Stimulated activated CD4-positive, alpha-beta T cell treated with anti-CD3 and anti-CD28 coated beads, Interleukin-15, amount 100 ng/mL, for 24 hours (primary cell): ENCODE results near the gene CFL1.
A peak's percentile ranks its signal among the peaks of the same experiment; 100 is the strongest.
"Not testable (repeated sequence)": the region's sequence is repeated elsewhere in the genome, so short reads cannot be mapped to it uniquely, and the experiment has no call there.

ENCODE experiments used
- DNase-seq: peaks from one replicate; pipeline ENCODE4 v3.0.0-alpha.2; 2020

The CFL1 gene

DNA sequence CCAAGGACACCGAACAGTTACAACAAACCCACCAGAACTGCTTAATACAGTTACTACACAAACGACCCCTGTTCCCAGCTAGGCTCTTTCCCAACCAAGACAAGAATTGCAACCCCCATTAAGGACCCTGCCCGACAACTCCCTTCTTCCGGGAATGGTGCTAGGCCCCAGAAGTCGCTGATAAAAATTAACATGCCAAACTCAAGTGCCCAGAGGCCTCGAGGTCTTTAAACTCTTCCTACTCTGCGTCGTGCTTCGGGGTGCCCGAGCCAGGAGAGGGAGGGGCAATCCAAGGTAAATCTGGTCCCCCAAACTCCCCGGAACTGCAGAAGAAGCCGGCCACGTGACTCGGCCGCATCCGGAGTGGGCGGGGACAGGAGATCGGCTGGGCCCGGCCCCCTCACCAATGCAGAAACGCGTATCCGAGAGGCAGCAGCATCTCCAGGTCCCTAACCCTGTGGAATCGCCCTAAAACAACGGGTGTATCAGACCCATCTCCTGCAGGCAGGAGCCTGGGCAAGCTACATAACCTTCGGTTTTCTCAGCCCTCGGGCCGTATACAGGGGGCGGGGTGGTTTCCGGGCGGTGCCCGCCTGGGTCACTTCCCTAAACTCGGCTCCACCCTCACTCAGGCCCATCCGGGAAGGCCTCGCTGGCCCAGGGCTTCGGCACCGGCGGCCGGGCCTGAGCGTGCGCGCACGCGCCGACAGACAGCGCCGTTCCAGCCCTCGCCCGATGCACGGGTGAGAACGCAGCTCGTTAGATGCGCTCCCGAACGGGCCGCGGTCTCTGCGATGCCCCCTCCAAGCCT lies 1.1 kb downstream of the CFL1 start:
- DNase-seq = peak; percentile 90

DNA sequence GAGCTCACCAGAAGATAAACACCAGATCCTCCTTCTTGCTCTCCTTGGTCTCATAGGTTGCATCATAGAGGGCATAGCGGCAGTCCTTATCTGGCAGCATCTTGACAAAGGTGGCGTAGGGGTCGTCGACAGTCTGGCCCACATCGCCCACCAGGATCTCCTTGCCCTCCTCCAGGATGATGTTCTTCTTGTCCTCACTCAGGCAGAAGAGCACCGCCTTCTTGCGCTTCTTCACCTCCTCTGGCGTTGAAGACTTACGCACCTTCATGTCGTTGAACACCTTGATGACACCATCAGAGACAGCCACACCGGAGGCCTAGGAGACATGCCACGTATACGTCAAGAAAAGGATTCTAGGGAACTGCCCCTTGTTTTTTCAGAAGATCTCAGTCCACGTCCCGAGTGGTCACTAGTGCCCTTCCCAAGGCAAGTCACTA lies 2.0 kb downstream of the CFL1 start:
- no peak for DNase-seq

DNA sequence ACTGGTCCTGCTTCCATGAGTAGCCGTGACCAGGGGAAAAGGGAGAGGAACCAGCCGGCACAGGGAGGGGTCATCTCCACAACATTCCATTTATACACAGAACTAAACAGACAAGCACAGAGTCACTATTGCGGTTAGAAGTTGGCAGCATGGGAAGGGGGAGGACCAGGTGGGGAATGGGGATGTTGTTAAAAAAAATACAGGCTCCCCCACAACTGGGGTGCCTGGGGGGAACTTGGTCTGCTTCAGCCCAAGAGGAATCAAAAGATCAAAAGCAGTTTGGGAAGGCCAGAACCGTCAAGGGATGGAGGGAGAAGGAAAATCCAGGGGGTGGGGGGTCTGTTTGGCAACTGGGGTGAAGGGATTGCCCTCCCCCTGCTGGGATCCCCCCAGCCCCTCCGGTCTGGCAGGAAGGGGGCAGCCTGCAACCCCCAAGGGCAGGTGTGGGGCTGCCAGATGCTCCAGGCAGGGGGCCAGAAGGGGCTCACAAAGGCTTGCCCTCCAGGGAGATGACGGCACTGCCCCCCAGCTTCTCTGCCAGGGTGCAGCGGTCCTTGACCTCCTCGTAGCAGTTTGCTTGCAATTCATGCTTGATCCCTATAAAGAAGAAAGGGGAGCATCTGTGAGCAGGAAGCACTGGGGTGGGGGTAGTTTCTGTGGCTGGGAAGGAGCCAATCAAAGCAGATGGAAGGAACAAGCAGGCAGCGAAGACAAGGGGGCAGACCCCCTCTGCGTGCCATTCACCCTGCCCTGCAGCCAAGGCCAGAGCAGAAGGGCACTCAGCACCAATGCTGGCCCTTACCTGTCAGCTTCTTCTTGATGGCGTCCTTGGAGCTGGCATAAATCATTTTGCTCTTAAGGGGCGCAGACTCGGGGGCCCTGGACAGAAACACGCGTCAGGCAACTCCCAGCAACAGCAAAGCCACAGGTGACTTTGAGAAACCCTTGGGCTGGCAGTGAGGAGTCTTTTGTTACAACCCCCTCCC lies 2.8 kb downstream of the CFL1 start:
- no peak for DNase-seq

- no peak for DNase-seq
These were observed 3.8 kb downstream of the CFL1 start for GRCh38 chr11:65854161-65854592.

DNA sequence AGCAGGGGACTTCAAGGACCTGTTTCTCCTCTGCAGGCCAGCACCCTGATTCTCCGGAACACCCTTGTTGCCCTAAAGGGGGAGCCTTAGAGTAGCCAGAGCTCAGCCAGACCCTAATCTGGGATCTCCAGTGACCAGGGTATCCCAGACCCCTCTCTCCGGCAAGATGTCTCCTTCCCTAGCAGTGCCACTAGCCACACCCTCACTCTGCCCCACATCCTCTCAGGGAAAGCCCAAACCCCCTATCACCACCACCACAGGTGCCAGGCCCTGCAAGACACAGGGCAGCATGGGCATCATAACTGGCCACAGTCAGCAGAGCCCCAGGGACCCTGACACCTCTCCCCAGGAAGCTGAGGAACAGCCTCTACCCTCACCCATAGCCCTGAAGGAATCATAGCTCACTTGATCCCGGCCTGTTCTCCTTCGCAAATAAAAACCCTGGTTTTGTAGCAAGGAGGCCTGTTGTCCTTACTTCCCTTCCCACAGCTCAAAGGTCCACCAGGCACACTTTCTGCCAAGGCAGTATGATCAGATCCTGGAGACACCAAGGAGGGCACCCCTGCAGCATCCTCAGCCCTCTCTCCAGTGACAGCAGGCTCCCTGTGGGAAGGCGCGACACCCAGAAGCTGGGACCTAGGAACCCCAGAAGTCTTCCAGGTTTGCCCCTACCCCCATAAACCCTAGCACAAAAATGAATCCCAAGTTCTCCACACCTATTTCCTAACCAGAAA lies 4.6 kb downstream of the CFL1 start:
- no peak for DNase-seq

DNA sequence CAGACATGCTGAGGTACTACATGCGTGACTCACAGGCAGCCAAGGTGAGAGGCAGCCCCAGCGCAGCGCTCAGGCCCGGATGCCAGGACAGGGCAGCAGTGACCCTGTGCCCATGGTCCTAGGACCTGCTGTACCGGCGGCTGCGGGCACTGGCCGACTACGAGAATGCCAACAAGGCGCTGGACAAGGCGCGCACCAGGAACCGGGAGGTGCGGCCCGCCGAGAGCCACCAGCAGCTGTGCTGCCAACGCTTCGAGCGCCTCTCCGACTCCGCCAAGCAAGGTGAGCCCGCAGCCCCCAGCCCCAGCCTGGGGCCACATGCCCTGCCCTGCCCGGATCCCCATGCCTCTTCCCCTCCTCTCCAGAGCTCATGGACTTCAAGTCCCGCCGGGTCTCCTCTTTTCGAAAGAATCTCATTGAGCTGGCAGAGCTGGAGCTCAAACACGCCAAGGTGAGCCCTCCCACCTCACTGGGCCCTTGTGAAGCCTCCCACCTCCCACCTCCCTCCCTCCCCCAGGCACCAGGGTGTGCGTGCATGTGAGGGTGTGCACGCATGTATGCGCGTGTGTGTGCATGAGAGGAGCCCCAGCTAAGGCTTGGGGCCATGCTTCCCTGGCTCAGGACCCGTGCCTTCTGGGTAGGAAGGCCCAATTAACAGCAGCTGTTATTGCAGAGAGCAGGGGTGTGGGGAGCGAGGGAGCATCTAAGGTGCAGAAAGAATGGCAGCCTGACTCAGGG lies 5.3 kb downstream of the CFL1 start:
- DNase-seq = no peak

- DNase-seq = no peak
These were observed 6.0 kb downstream of the CFL1 start for GRCh38 chr11:65851811-65852507.

GRCh38 chr11:65851083-65851579 lies 6.8 kb downstream of the CFL1 start:
- DNase-seq = peak; percentile 55

DNA sequence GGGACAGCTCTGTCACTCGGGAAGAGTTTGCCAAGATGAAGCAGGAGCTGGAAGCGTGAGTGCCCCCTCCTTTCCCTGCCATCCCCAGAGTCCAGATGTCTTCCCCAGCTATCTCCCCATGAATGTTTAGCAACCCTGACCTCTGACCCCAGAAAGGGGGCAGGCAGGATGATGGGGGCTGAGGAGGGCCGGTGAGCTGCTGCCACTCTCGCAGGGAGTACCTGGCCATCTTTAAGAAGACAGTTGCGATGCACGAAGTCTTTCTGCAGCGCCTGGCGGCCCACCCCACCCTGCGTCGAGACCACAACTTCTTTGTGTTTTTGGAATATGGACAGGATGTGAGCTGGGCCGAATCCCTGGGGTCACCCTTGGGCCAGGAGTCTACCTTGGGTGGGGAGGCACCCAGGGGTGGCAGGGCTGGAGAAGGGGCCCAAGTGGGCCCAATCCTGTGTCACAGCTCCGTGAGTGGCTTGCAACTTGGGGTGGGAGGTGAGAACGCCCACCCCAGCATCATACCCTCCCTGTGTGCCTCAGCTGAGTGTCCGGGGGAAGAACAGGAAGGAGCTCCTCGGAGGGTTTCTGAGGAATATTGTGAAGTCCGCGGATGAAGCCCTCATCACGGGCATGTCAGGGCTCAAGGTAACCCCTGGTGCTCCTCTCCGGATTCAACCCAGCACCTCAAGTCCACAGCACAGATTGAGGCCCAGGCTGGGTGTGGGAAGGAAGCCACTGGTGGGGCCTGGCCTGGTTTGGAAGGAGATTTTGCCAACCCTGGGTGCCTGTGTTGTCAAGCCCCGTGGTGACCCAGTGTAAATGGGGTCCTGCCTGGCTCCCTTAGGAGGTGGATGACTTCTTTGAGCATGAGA lies 7.5 kb downstream of the CFL1 start:
- no peak for DNase-seq

GRCh38 chr11:65849771-65850216 lies 8.2 kb downstream of the CFL1 start:
- DNase-seq = no peak

GRCh38 chr11:65849366-65849765 lies 8.6 kb downstream of the CFL1 start:
- DNase-seq = no peak

DNA sequence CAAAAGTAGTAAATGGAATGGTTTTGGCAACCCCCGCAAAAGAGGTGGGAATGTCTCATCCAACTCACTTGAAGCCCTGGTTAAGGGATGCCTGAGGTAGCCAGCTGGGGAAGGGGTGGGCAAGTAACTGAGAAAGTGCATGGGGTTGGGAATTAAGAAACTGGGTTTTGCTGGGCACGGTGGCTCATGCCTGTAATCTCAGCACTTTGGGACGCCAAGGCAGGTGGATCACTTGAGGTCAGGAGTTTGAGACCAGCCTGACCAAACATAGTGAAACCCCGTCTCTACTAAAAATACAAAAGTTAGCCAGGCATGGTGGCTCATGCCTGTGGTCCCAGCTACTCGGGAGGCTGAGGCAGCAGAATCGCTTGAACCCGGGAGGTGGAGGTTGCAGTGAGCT lies 9.3 kb downstream of the CFL1 start:
- DNase-seq = not testable (repeated sequence)

DNA sequence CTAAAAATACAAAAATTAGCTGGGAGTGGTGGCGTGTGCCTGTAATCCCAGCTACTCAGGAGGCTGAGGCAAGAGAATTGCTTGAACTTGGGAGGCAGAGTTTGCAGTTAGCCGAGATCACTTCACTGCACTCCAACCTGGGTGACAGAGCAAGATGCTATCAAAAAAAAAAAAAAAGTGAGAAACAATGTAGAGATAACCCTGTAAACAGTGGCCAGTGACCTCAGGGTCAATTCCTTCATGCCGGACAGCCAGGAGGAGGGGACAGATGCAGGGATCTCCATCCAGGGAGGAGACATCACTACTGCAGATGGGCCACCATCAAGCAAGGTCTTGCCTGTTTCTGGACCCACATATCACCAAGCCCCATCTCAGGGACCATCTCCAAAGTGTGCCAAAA lies 10.2 kb downstream of the CFL1 start:
- no peak for DNase-seq

- DNase-seq = no peak
These were observed 13.6 kb downstream of the CFL1 start for GRCh38 chr11:65844231-65844872.

DNA sequence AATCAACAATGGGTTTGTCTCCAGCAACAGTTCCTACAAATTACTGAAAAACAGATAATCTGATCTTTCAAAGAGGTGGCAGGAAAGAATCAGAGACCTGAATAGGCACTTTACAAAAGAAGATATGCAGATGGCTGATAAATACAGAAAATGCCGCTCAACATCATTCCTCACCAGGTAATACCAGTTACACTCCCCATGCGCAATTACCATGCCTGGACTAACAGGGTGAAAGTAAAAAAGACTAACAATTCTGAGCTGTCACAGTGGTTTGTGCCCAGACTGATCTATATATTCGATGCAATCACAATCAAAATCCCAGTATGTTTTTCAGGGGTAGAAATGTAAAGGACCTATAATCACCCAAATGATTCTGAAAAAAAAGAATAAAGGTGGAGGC lies 14.2 kb downstream of the CFL1 start:
- no peak for DNase-seq

DNA sequence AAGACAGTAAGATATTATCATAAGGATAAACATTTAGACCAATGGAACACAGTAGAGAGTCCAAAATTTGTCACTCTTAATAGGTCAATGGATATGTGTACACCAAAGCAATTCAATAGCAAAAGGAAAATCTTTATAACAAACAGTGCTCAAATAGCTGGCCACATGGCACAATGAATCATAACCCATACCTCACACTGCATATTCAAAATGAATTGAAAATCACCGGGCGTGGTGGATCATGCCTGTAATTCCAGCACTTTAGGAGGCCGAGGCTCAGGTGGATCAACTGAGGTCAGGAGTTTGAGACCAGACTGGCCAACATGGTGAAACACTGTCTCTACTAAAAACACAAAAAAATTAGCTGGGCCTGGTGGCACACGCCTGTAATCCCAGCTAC lies 15.8 kb downstream of the CFL1 start:
- DNase-seq = no peak

DNA sequence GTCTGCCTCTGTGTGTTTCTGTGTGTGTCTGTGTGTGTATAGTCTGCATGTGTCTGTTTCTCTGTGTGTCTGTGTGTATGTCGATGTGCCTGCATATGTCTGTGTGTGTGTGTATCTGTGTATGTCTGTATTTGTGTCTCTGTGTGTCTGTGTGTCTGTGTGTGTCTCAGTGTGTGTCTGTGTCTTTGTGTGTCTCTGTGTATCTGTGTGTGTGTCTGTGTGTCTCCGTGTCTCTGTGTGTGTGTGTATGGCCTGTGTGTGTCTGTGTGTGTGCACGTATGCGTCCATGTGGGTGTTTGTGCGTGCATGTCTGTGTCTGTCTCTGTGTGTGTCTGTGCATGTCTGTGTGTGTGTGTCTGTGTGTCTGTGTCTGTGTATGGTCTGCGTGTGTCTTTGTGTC lies 23.8 kb downstream of the CFL1 start:
- peak; percentile 13 for DNase-seq

DNA sequence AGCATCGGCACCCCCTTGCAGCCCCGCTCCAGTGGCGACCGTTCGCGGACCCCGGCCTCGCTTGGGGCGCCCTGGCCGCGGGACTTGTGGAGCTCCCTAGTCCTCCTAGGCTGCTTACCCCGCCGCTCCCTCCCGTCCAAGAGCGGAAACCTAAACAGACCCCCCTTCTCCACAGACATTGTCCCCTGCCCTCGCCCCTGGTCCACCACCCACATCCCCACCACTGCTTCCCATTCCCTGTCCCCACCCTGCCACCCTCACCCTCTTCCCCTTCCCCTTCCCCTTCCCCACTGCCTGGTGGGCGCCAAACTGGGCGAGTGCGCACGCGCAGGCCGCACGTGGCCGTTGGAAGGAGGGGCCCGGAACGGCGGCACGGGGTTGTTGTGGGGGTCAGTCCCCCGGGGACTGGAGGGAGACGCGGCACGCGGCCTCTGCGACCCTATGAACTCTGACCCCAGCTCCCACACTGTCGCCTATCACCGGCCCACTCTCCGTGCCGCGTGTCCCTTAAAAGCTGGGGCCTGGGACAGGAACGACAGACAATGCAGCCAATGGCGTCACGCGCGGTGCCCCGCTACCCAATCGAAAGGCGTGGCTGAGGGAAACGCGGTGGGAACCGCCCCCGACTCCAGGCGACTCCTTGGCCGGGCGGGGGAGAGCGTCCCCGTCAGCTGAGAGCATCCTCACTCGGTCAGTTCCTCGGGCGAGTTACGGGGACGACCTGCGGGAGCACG lies 24.5 kb downstream of the CFL1 start, which contains the start of gene SNX32:
TSS of gene SNX32 (plus strand) at position 667 of the 734 bp plus-strand sequence. CDS start 103 bp downstream, outside the sequence.
- peak; percentile 98 for DNase-seq

GRCh38 chr11:65832231-65832630 lies 25.7 kb downstream of the CFL1 start:
- not testable (repeated sequence) for DNase-seq
